ENCODE results near the gene TNFRSF8. TPM values are rescaled to one million over a fixed set of nuclear protein-coding genes. Genes with fewer than 3 reads are reported as not detected.

The TNFRSF8 gene
- total and polyA plus RNA-seq, 7 donors: 0.68 to 1.8 (median 0.87) TPM; not detected in 1

GRCh38 chr1:12016182-12016581 is 46.9 kb upstream of the TNFRSF8 start:
- 73 to 90% methylated on average over 3 of the region's 3 CpGs for WGBS, 2 donors
- intact Hi-C loops (cut with DNase I): no loop called here

GRCh38 chr1:12019858-12020509 is 43.1 kb upstream of the TNFRSF8 start:
- H3K27me3 ChIP-seq: no peaks in the 10 kb centered on the region
- 7 to 10% methylated on average over 12 of the region's 12 CpGs for WGBS, 2 donors
- peak overlapping the region; percentile 82 to 85 (median 84) for H3K27ac ChIP-seq
- no peak for TF ChIP-seq POLR2A (IDR thresholded peaks at IDR 0.05)
- no peak for TF ChIP-seq CTCF (IDR thresholded peaks at IDR 0.05)
- no peak for TF ChIP-seq EP300 (IDR thresholded peaks at IDR 0.05)
- no peak for TF ChIP-seq POLR2AphosphoS5 (IDR thresholded peaks at IDR 0.05)
- H3K4me1 ChIP-seq: peaks cover 0 to 12% (median 11%) of the 10 kb centered on the region in 4 donors
- intact Hi-C loops (cut with DNase I): no loop called here
- no peak for DNase-seq
- no peaks in the 10 kb centered on the region for H3K9me3 ChIP-seq
- peaks cover 0 to 28% (median 11%) of the 10 kb centered on the region in 4 donors for H3K36me3 ChIP-seq
- peak overlapping the region; percentile 66 to 97 (median 90) for H3K4me3 ChIP-seq

More at GRCh38 chr1:12016182-12016581, 46.9 kb upstream of the TNFRSF8 start:
- no peak for TF ChIP-seq CTCF (IDR thresholded peaks at IDR 0.05)
- no peak for TF ChIP-seq POLR2AphosphoS5 (IDR thresholded peaks at IDR 0.05)
- no peak for TF ChIP-seq POLR2A (IDR thresholded peaks at IDR 0.05)
- no peak for TF ChIP-seq EP300 (IDR thresholded peaks at IDR 0.05)
- peaks cover 0 to 12% (median 11%) of the 10 kb centered on the region in 4 donors for H3K4me1 ChIP-seq
- no peak for DNase-seq
- no peak overlapping the region for H3K4me3 ChIP-seq
- no peaks in the 10 kb centered on the region for H3K9me3 ChIP-seq
- H3K36me3 ChIP-seq: peaks cover 11 to 33% (median 13%) of the 10 kb centered on the region in 4 donors
- no peak overlapping the region for H3K27ac ChIP-seq
- H3K27me3 ChIP-seq: no peaks in the 10 kb centered on the region

GRCh38 chr1:12021616-12022015 is 41.5 kb upstream of the TNFRSF8 start:
- DNase-seq: no peak
- peaks cover 0 to 44% (median 15%) of the 10 kb centered on the region in 4 donors for H3K36me3 ChIP-seq
- TF ChIP-seq CTCF (IDR thresholded peaks at IDR 0.05) (no peak), POLR2A (IDR thresholded peaks at IDR 0.05) (no peak), EP300 (IDR thresholded peaks at IDR 0.05) (no peak), POLR2AphosphoS5 (IDR thresholded peaks at IDR 0.05) (no peak)

GRCh38 chr1:12022036-12022435 is 41.1 kb upstream of the TNFRSF8 start:
- peaks cover 0 to 48% (median 16%) of the 10 kb centered on the region in 4 donors for H3K36me3 ChIP-seq
- TF ChIP-seq CTCF (IDR thresholded peaks at IDR 0.05) (no peak), POLR2A (IDR thresholded peaks at IDR 0.05) (no peak), POLR2AphosphoS5 (IDR thresholded peaks at IDR 0.05) (no peak), EP300 (IDR thresholded peaks at IDR 0.05) (no peak)
- H3K27ac ChIP-seq: no peak overlapping the region
- no peaks in the 10 kb centered on the region for H3K9me3 ChIP-seq
- H3K4me3 ChIP-seq: no peak overlapping the region
- 95% methylated on average over 14 of the region's 14 CpGs for WGBS, 2 donors
- intact Hi-C loops (cut with DNase I): no loop called here
- DNase-seq: no peak
- no peaks in the 10 kb centered on the region for H3K27me3 ChIP-seq
- H3K4me1 ChIP-seq: peaks cover 0 to 12% (median 11%) of the 10 kb centered on the region in 4 donors

More at GRCh38 chr1:12021616-12022015, 41.5 kb upstream of the TNFRSF8 start:
- Histone ChIP-seq H3K4me1 (peaks cover 0 to 12% (median 11%) of the 10 kb centered on the region in 4 donors), H3K27ac (no peak overlapping the region), H3K9me3 (no peaks in the 10 kb centered on the region), H3K4me3 (no peak overlapping the region), H3K27me3 (no peaks in the 10 kb centered on the region)
- intact Hi-C loops (cut with DNase I): no loop called here
- WGBS, 2 donors: 94 to 96% methylated on average over 9 of the region's 9 CpGs
